Right renal pelvis (tissue), 4 donors: Measurements from ENCODE around the gene TSPAN14. TPM values are rescaled to one million over a fixed set of nuclear protein-coding genes. Genes with fewer than 3 reads are reported as not detected.

Experiments
- DNase-seq, 4 donors: peaks; one replicate each; pipeline ENCODE4 v3.0.0-alpha.2; 2013; ENCODE audit warnings: low read depth in 4 of 4, low spot score in 3 of 4, missing footprints in 1 of 4
- polyA plus RNA-seq, 4 donors: library from polyadenylated mRNA; unstranded; fragments of 120-200 nt; gene quantifications; one replicate each; pipeline ENCODE4 v1.2.1, GENCODE V29; 2013; ENCODE audit not compliant: insufficient read length in 4 of 4

Gene TSPAN14
- polyA plus RNA-seq, 4 donors = 91.6 to 102 (median 92.5) TPM

DNA sequence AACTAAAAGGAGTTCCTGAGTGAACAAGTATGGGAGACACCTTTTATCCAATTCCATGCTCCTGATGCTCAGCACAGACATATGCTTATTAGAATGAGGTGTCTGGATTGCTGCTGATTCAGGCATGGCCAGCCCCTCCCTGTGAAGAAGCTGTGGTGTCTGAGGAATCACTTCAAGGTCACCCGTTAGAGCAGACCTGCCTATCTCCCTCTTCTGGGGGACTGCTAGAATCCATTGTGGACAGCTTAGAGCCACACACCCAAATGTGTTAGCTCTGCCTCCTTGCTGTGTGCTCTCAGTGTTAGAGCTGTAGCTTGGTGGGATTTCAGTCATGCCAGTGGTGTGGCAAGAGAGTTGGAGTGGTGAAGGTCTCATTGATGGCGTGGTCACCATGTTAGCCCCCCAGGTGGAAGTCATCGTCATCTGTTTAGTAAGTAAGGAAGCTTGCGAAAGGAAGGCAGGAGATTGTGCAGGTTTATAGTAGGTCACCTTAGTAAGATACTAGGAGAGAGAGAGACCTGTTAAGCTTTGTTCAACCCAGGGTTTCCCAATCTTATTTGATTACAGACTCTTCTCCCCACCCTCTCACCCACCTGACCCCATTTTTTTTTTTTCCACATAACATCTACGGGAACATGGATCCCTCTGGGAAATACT is 32.9 kb upstream of the TSPAN14 start:
- no peak for DNase-seq

DNA sequence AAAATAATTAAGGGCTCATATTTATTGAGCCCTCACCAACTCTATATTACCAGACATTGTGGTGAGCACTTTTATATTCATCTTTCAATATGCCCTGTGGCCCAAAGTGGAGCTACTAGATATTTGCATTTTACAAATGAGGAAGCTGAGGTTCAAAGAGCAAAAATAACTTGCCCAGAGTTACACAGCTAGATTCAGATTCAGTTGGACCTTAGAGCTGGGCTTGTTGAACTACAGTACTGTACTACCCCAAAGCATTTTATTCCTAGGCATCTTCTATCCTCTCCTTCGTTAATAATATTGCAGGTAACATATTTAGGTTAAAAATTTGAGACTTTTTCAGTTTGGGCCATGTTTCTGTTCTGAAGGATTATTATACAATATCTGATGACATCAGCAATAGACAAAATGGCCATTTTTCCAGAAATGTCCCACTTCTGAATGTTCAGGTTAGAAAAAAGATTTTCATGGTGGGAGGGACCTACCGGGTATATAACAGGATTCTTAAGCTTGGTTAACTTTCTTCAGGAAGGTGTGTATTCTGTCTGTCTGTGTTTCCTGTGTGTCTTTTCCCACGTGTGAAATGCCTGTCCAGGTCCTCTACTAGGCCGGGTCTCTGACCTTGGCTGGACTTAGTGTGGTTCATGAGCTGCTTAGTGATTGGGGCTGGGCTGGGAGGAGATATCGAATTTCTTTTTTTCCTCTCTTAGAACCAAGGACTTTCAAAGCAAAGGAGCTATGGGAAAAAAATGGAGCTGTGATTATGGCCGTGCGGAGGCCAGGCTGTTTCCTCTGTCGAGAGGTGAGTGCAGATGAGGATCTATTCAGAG is 32.2 kb upstream of the TSPAN14 start:
- DNase-seq = no peak

DNA sequence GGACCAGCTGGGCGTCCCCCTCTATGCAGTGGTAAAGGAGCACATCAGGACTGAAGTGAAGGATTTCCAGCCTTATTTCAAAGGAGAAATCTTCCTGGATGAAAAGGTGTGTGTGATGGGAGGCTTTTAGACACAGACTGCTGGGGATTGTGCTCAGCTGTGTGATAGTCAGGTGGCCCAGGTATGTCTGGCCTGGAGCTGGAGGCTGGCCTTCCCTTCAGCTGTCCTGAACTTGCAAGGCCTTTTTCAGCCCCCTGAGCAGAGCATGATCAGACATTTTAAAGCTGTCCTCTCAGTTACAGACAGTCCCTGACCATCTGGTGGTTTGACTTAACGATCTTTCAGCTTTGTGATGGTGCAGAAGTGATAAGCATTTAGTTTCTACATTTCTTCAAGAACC is 28.2 kb upstream of the TSPAN14 start:
- DNase-seq = no peak

DNA sequence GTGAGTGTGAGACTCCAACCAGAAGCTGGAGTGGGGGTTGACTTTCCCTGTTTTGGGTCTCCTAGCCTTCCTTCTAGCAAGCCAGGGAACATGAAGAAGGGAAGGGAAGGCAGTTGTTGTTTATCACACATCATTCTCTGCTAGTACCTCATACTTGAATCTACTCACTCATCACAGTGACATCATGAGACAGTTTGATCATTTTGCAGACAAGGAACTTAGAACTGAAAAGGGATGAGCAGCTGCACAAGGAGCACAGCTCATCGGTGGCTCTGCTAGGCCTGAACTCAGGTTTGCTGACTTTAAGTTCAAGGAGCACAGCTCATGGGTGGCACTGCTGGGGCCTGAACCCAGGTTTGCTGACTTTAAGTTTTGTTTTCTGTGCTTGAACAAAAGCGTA is 26.6 kb upstream of the TSPAN14 start:
- DNase-seq = no peak

DNA sequence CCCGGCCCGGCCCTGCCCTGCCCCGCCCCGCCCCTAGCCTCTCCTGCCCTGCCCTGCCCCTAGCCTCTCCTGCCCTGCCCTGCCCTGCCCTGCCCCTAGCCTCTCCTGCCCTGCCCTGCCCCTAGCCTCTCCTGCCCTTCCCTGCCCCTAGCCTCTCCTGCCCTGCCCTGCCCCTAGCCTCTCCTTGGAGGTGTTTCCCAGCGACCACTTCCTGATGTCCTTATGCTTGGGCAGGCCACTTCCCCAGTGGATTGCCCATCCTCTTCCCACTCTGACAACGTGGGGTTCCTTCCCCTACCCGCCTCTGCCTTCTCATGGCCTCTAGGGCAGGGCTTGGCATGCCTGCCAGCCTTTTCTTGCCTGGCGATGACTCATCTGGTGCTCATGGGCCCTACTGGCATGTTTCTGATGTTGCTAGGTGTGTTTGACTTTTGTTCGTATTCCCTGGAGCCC is 24.6 kb upstream of the TSPAN14 start:
- no peak for DNase-seq

DNA sequence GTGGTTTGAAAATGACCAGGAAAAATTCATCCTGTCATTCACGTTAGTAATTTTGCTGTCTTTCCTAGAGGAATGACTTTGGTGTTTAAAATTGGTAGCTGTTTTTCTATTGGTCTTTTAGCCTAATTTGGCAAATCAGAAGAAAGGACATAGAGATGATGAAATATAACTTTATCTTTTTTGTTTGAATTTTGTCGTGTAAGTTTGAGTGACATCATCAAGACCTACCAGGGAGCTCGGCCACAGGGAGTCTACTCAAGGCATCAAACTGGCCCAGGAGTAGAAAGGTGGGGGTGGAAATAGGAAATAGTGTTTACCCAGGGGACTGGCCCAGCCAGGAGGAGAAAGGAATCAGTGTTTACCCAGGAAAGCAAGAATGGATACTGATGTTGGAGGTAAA is 21.0 kb upstream of the TSPAN14 start:
- no peak for DNase-seq

DNA sequence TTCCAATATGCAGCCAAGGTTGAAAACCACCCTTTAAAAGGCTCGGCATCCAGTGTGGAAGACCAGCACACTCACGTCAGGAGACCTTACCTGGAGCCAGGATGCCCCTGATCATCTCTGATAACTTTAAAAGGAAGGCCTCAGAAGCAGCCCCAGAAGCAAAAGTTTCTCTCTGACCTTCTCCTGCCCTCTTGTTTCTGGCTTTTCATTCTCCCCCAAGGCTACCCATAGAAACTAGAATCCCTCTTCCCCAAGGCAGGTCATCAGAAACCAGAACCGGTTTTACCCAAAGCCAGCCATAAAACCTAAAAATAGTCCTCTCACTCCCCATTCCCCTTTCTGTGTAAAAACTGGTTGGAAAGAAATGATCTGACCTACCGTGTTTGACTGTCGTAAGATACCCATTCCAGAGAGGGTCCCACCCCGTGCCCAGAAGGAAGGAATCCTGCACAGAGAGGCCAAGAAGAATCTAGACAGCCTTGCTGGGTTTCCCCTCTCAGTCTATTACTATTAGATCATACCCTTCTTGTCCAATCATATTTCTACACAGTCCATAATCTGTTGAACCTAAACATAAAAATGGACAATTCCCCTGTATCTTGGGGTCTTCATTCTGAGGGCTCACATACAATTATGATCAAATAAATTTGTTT is 17.5 kb upstream of the TSPAN14 start:
- DNase-seq = no peak

DNA sequence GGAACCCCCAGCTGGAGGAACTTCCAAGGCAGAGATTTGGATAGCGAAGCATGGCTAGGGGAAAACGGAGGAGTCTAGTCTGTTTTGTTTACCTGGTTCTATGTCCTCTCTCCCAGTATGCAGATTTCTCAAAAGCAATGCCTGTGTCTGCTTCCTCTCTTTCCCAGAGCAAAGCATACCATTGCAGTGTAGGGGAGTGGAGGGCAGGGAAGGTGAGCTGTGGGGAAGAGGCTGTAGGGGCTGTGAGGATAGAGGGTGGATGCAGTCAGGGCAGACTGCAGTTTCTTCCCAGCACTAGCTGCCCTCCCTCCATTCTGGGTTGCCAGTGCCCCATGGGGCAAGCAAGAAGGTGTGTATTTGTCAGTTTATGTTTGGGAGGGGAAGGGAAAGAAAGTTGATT is 16.9 kb upstream of the TSPAN14 start:
- no peak for DNase-seq

DNA sequence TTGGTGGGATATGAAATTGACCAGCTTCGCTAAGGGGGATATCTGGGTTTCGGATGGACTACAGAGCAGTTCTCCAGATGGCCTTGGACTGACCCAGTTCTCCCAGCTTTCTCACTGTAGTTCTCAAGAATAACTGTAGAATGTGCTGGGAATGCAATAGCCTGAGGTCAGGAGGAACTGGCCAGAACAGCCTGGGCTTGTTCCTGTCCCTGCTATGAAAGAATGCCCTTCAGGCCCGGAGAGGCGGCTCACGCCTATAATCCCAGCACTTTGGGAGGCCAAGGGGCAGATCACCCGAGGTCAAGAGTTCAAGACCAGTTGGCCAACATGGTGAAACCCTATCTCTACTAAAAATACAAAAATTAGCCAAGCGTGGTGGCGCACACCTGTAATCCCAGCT is 12.3 kb upstream of the TSPAN14 start:
- no peak for DNase-seq

DNA sequence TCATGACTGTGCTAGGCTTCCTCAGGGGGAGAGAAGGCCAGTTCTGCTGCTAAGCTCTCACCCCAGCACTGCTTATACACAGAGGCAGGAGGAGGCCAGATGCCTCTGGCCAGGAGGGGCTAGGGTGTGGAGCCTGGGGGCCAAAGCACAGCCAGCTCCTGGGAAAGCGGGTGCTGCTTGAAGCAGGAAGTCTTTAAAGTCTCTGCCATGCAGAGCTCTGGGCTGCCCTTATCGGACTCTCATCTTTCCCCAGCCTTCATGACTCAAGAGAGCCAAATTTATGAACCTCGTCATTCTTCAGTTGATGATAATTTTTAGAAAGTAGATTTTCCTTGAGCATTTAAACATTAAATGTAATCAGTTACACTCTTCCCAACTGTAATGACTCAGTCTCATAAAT is 11.2 kb upstream of the TSPAN14 start:
- no peak for DNase-seq

DNA sequence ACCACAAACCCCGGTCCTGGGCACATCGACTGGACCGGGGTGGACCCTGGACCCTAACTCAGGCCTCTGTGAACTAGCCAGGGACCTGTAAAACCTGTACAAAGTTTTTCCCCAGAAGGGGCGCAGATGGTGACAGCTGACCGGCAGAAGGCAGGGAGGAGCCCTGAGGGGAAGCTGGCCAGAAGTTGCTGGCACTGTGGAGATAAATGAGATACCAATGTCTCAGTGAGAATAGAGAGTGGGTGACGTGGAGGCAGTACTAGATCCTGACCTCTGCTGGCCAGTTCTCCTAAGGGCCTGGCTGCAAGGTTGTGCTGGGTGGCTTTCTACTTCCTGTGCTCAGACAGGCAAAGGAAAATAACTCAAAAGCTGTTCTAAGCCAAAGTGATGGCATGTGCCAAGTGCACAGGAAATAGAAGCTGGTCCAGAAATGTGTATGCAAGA is 10.6 kb upstream of the TSPAN14 start:
- DNase-seq = no peak

DNA sequence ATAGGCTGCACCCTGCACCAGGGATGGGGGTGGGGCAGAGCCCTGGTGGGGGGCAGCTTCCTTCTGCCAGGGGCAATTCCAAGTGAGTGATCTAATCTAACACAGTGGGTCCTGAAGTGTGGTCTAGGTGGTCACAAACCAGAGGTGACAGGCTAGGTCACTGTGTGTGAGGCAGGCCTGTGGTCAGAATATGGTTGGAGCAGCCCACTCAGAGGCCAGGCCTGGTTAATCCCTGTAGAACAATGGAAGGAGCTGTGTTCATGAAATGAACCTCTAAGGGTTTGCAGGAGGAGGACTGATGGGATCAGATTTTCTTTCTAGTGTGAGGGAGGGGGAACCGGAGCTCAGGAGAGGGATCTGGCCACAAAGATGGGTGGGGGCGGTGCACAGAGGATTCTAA is 10.0 kb upstream of the TSPAN14 start:
- no peak for DNase-seq

DNA sequence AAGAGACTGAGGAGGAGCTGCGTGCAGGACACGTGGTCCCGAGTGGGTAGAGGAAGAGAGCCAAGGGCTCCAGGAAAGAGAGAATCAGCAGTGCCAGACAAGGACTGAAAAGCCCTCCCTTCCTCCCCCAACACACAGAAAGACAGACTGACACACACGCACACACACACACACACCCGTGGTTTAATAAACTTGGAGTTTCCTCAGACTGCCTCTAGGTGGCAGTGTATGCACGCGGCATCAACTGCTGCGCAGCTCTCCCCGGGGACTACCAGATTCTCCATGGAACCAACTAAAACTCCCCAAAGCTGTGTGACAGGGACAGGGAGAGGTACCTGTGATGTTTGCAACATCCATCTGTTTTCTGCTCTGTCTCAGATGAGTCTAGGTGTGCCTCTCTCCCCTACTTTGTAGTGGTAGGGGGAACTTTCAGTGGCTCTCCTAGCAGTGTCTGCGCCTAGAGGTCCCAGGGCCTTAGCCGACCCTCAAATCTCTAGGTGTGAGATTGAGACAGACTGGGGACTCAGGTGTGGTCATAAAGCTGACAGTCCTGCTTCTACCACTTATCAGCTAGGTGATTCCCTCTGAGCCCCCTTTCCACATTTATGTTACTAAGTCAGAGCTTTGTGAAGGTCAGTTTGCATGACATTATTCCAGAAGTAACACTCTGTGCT is 9.3 kb upstream of the TSPAN14 start:
- DNase-seq = peak in 1 of 4 donors; percentile 53

DNA sequence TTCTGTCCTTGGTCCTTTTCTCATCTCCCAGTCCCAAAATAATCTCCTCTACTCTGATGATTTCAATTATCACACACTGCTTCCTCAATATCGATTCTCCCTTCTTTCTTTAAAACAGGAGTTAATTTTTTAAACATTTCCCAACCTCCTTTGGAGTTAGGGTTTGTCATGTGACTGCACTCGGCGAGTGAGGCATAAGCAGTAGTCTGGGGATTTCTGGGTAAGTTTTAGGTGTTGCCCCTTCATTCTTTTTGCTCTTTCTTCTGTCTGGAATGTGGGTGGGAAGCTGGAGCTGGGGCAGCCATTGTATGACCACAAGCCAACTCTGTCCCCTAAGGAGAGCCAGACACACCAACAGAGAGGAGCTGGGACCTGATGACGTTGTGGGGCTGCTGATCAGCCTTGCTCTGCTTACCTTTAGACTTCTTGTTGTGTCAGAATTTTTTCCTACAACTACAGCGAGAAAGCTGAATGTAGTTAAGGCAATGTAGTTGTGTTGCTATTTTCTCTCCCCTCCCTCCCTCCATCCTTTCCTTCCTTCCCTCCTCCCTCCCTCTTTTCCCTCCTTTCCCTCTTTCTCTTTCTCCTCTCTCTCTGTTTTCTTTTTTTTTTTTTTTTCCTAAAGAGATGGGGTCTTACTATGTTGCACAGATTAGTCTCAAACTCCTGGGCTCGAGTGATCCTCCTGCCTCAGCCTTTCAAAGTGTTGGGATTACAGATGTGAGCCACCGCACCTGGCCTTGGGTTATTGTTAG is 6.5 kb upstream of the TSPAN14 start:
- DNase-seq = no peak

DNA sequence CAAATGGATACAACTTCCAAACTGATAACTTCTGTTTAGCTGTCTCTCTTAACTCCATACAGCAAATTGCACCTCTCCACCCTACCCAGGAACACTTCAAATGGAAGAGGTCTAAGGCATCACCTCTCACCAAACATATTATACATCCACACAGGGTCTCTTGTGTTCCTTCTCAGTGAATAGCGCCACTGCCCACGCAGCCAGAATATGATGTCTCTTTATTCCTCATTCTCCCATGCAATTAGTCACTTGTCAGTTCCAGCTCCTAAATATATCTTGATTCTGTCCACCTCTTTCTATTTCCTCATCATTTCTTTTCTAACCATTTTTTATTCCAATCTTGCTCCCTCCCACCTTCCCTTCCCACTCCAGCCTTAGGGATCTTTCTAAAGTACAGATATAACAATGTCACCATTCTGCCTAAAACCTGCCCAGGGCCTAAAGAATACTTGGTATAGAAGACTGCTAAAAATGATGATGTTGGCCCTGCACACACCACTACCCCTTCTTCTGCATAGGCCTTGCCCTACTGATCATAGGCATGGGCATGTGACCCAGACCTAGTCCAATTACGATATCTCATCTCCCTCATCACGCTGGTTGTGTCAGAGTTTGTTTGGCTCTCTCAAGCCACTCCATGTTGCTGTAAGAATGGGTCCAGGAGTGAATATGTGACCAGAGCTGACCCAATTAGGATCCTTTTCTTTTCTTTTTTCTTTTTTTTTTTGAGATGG is 5.7 kb upstream of the TSPAN14 start:
- DNase-seq = no peak

DNA sequence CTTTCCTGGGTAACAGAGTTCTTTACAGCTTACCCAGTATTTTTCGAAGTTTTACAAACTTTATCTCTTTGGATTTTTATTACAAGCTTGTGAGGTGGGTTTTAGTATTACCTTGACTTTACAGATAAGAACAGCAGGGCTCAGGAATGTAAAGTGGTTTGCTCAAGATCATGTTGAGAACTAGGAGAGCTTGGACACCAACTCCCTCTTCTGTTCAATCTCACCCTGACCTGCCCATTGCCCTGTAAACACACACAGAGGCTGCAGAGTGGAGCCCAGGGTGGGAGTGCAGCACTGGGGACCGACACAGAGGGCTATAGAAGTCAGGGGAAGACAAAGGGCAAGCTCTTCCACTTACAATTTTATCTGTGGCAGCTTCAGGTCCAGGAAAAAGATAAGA is 4.6 kb upstream of the TSPAN14 start:
- no peak for DNase-seq

DNA sequence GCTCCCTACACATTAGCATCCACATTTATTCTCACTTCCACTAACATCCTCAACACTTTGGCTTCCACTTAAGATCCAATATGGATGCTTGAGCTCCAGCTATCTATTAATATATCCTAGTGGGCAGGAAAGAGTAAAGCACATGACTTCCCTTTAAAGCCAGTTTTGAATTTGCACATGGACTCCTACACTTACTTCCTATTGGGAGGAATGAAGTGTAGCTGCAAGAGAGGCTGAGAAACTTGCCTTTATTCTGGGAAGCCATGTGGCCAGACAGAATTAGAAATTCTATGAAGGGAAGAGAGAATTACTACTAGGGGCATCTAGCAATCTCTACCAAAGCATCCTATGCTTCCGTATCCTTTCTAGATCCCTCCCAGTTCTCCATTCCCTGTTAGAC is 3.0 kb upstream of the TSPAN14 start:
- no peak for DNase-seq

DNA sequence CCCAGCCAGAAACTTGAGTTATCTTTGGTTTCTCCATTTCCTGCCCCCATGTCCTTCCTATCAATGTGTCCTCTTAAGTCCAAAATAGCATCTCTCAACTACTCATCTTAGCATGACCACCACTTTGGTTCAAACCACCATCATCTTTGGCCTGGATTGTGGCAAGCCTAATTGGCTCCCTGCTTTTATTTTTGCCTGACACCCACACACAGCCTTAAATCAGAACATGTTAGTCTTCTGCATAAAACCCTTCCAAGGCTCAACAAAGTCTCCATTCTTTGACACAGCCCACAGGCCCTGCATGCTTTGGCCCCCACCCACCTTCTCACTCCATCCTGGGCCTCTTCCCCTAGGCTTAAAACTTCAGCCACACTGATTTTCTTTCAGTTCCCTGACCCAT is 2.0 kb upstream of the TSPAN14 start:
- DNase-seq = no peak

DNA sequence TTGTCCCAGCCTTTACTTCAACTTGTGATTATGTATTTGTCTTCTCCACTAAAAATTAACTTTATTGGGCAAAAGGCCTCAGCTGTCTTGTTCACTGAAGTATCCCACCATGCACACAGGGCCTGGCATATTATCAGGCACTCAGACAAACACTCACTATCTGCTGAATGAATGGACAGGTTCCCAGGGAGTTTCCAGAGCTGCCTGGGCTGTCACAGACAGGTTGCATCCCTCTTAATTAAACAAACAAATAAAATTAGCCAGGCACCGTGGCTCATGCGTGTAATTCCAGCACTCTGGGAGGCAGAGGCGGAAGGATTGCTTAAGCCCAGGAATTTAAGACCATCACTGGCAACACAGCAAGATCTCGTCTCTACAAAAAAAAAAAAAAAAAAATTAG is 1.5 kb upstream of the TSPAN14 start:
- DNase-seq = no peak
